Fibroblast of lung (primary cell): ENCODE data around the gene HHAT.

Experiments used
- EZH2 ChIP-seq: IDR thresholded peaks from 2 replicates; pipeline ENCODE4 v1.5.1; 2012; ENCODE audit warnings: low read length, control low read depth, mild to moderate bottlenecking; ENCODE audit errors: missing control alignments
- TF ChIP-seq, protein P1 (sequence below), 2 donors: IDR thresholded peaks in 1 of 2; conservative IDR thresholded peaks in 1 of 2; 1 replicate in 1 of 2; 2 replicates in 1 of 2; pipeline ENCODE4 v1.5.1; 2011 to 2012; ENCODE audit warnings: low read length in 2 of 2, control low read depth in 1 of 2, inconsistent platforms in 1 of 2, low read depth in 1 of 2, mild to moderate bottlenecking in 1 of 2

GRCh38 chr1:210363119-210363518 lies 34.4 kb downstream of the HHAT start:
- TF ChIP-seq, protein P1, sequence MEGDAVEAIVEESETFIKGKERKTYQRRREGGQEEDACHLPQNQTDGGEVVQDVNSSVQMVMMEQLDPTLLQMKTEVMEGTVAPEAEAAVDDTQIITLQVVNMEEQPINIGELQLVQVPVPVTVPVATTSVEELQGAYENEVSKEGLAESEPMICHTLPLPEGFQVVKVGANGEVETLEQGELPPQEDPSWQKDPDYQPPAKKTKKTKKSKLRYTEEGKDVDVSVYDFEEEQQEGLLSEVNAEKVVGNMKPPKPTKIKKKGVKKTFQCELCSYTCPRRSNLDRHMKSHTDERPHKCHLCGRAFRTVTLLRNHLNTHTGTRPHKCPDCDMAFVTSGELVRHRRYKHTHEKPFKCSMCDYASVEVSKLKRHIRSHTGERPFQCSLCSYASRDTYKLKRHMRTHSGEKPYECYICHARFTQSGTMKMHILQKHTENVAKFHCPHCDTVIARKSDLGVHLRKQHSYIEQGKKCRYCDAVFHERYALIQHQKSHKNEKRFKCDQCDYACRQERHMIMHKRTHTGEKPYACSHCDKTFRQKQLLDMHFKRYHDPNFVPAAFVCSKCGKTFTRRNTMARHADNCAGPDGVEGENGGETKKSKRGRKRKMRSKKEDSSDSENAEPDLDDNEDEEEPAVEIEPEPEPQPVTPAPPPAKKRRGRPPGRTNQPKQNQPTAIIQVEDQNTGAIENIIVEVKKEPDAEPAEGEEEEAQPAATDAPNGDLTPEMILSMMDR (conservative IDR thresholded peaks at IDR 0.05 in 1 of 2, IDR thresholded peaks at IDR 0.05 in 1 of 2; ENCODE audit: low read depth in 1 of 2, low read length in 2 of 2): no peak
- TF ChIP-seq EZH2: no peak
